Measurements from ENCODE around the gene KRT26.

KRT26 gene

DNA sequence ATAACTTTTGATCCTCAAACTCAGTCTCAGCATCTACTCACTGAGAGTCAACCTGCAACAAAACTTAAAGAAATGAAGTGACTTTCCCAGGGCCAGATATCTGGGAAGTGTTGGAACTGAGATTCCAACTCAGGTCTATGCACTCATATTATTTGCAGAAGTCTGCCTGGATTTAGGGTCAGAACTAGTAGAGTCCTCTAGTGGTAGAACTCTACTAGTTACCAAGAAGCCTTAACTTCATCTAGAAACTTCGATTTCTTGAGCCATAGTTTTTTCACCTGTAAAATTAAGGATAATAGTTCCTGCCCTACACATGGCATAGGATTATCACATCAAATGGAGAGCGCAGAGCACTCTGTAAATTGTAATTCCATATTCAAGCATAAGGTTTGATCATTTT lies 45.1 kb downstream of the KRT26 start:
- H3K36me3 ChIP-seq (ENCODE audit: control insufficient read depth in 2 of 2, insufficient read depth in 1 of 2, low read length in 2 of 2): no peaks in the 10 kb centered on the region
- no peak for TF ChIP-seq ZNF416 (tag by site-specific recombination; IDR thresholded peaks at IDR 0.05)
- no peak for TF ChIP-seq ZNF311 (tag by site-specific recombination; IDR thresholded peaks at IDR 0.05; ENCODE audit: borderline replicate concordance)
- no peak for TF ChIP-seq ZNF423 (tag by site-specific recombination; IDR thresholded peaks at IDR 0.05)
- TF ChIP-seq, protein P1, sequence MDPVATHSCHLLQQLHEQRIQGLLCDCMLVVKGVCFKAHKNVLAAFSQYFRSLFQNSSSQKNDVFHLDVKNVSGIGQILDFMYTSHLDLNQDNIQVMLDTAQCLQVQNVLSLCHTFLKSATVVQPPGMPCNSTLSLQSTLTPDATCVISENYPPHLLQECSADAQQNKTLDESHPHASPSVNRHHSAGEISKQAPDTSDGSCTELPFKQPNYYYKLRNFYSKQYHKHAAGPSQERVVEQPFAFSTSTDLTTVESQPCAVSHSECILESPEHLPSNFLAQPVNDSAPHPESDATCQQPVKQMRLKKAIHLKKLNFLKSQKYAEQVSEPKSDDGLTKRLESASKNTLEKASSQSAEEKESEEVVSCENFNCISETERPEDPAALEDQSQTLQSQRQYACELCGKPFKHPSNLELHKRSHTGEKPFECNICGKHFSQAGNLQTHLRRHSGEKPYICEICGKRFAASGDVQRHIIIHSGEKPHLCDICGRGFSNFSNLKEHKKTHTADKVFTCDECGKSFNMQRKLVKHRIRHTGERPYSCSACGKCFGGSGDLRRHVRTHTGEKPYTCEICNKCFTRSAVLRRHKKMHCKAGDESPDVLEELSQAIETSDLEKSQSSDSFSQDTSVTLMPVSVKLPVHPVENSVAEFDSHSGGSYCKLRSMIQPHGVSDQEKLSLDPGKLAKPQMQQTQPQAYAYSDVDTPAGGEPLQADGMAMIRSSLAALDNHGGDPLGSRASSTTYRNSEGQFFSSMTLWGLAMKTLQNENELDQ (tag by site-specific recombination; IDR thresholded peaks at IDR 0.05; ENCODE audit: low read depth): no peak
- no peak for TF ChIP-seq ZNF623 (tag by site-specific recombination; IDR thresholded peaks at IDR 0.05)
- TF ChIP-seq YY1 (tag by site-specific recombination; IDR thresholded peaks at IDR 0.05): no peak
- TF ChIP-seq, protein P2, sequence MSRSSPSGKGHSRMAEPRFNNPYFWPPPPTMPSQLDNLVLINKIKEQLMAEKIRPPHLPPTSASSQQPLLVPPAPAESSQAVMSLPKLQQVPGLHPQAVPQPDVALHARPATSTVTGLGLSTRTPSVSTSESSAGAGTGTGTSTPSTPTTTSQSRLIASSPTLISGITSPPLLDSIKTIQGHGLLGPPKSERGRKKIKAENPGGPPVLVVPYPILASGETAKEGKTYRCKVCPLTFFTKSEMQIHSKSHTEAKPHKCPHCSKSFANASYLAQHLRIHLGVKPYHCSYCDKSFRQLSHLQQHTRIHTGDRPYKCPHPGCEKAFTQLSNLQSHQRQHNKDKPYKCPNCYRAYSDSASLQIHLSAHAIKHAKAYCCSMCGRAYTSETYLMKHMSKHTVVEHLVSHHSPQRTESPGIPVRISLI (tag by site-specific recombination; IDR thresholded peaks at IDR 0.05): no peak
- TF ChIP-seq ZNF626 (tag by site-specific recombination; IDR thresholded peaks at IDR 0.05): no peak
- TF ChIP-seq, protein P3, sequence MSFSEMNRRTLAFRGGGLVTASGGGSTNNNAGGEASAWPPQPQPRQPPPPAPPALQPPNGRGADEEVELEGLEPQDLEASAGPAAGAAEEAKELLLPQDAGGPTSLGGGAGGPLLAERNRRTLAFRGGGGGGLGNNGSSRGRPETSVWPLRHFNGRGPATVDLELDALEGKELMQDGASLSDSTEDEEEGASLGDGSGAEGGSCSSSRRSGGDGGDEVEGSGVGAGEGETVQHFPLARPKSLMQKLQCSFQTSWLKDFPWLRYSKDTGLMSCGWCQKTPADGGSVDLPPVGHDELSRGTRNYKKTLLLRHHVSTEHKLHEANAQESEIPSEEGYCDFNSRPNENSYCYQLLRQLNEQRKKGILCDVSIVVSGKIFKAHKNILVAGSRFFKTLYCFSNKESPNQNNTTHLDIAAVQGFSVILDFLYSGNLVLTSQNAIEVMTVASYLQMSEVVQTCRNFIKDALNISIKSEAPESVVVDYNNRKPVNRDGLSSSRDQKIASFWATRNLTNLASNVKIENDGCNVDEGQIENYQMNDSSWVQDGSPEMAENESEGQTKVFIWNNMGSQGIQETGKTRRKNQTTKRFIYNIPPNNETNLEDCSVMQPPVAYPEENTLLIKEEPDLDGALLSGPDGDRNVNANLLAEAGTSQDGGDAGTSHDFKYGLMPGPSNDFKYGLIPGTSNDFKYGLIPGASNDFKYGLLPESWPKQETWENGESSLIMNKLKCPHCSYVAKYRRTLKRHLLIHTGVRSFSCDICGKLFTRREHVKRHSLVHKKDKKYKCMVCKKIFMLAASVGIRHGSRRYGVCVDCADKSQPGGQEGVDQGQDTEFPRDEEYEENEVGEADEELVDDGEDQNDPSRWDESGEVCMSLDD (tag by site-specific recombination; IDR thresholded peaks at IDR 0.05): no peak
- TF ChIP-seq ZNF629 (tag by site-specific recombination; IDR thresholded peaks at IDR 0.05): no peak
- no peak for TF ChIP-seq ZNF664 (tag by site-specific recombination; IDR thresholded peaks at IDR 0.05)
- TF ChIP-seq, protein P4, sequence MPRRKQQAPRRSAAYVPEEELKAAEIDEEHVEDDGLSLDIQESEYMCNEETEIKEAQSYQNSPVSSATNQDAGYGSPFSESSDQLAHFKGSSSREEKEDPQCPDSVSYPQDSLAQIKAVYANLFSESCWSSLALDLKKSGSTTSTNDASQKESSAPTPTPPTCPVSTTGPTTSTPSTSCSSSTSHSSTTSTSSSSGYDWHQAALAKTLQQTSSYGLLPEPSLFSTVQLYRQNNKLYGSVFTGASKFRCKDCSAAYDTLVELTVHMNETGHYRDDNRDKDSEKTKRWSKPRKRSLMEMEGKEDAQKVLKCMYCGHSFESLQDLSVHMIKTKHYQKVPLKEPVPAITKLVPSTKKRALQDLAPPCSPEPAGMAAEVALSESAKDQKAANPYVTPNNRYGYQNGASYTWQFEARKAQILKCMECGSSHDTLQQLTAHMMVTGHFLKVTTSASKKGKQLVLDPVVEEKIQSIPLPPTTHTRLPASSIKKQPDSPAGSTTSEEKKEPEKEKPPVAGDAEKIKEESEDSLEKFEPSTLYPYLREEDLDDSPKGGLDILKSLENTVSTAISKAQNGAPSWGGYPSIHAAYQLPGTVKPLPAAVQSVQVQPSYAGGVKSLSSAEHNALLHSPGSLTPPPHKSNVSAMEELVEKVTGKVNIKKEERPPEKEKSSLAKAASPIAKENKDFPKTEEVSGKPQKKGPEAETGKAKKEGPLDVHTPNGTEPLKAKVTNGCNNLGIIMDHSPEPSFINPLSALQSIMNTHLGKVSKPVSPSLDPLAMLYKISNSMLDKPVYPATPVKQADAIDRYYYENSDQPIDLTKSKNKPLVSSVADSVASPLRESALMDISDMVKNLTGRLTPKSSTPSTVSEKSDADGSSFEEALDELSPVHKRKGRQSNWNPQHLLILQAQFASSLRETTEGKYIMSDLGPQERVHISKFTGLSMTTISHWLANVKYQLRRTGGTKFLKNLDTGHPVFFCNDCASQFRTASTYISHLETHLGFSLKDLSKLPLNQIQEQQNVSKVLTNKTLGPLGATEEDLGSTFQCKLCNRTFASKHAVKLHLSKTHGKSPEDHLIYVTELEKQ (tag by site-specific recombination; IDR thresholded peaks at IDR 0.05; ENCODE audit: borderline replicate concordance): no peak
- TF ChIP-seq, protein P5, sequence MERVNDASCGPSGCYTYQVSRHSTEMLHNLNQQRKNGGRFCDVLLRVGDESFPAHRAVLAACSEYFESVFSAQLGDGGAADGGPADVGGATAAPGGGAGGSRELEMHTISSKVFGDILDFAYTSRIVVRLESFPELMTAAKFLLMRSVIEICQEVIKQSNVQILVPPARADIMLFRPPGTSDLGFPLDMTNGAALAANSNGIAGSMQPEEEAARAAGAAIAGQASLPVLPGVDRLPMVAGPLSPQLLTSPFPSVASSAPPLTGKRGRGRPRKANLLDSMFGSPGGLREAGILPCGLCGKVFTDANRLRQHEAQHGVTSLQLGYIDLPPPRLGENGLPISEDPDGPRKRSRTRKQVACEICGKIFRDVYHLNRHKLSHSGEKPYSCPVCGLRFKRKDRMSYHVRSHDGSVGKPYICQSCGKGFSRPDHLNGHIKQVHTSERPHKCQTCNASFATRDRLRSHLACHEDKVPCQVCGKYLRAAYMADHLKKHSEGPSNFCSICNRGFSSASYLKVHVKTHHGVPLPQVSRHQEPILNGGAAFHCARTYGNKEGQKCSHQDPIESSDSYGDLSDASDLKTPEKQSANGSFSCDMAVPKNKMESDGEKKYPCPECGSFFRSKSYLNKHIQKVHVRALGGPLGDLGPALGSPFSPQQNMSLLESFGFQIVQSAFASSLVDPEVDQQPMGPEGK (tag by site-specific recombination; IDR thresholded peaks at IDR 0.05): no peak
- no peak for TF ChIP-seq ZNF530 (tag by site-specific recombination; IDR thresholded peaks at IDR 0.05; ENCODE audit: low read depth)
- TF ChIP-seq ZNF391 (tag by site-specific recombination; IDR thresholded peaks at IDR 0.05; ENCODE audit: borderline replicate concordance, low read depth): no peak
- no peak for TF ChIP-seq ZNF548 (tag by site-specific recombination; IDR thresholded peaks at IDR 0.05)
- TF ChIP-seq BCL11B (tag by site-specific recombination; IDR thresholded peaks at IDR 0.05; ENCODE audit: low read depth): no peak
- TF ChIP-seq, protein P6, sequence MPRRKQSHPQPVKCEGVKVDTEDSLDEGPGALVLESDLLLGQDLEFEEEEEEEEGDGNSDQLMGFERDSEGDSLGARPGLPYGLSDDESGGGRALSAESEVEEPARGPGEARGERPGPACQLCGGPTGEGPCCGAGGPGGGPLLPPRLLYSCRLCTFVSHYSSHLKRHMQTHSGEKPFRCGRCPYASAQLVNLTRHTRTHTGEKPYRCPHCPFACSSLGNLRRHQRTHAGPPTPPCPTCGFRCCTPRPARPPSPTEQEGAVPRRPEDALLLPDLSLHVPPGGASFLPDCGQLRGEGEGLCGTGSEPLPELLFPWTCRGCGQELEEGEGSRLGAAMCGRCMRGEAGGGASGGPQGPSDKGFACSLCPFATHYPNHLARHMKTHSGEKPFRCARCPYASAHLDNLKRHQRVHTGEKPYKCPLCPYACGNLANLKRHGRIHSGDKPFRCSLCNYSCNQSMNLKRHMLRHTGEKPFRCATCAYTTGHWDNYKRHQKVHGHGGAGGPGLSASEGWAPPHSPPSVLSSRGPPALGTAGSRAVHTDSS (tag by site-specific recombination; IDR thresholded peaks at IDR 0.05): no peak
- no peaks in the 10 kb centered on the region for H3K4me1 ChIP-seq (ENCODE audit: control insufficient read depth, insufficient read depth, low read length)
- no peak overlapping the region for H3K4me3 ChIP-seq (ENCODE audit: low read depth, low read length)
- ChIA-PET CTCF (interaction anchor here (0.8 to 1.3 kb wide), 4 partner anchors 24 to 111 kb away, joined by 3 to 6 read pairs (median 5); no protein-coding TSS in a partner anchor), POLR2A (no interaction called here)
- no peak overlapping the region for H3K27ac ChIP-seq (ENCODE audit: extremely low read depth, low read depth, low read length)
- no peaks in the 10 kb centered on the region for H3K9me3 ChIP-seq (ENCODE audit: control insufficient read depth, insufficient read depth, low read depth, low read length)

All from HEK293 (cell line).